HepG2 (cell line): Measurements from ENCODE around the gene RNU11. TPM values are rescaled to one million over a fixed set of nuclear protein-coding genes. Genes with fewer than 3 reads are reported as not detected.

Experiments
- ELF3 ChIP-seq: IDR thresholded peaks from 2 replicates; pipeline ENCODE4 v1.6.1; 2016; ENCODE audit warnings: missing genetic modification reagents, missing compliant biosample characterization
- MIER2 ChIP-seq: IDR thresholded peaks from 2 replicates; pipeline ENCODE4 v1.6.1; 2016; ENCODE audit warnings: missing biosample characterization, missing genetic modification reagents
- MTF1 ChIP-seq: sonication (generic); formaldehyde crosslinking; IDR thresholded peaks from 2 replicates; pipeline ENCODE4 v1.5.0; 2020; ENCODE audit warnings: missing genetic modification reagents
- MXD1 ChIP-seq: sonication (generic); formaldehyde crosslinking; IDR thresholded peaks from 2 replicates; pipeline ENCODE4 v1.4.0; 2020; ENCODE audit warnings: mild to moderate bottlenecking, missing genetic modification reagents
- PHF8 ChIP-seq: sonication (generic); formaldehyde crosslinking; IDR thresholded peaks from 2 replicates; pipeline ENCODE4 v1.5.0; 2020; ENCODE audit warnings: missing genetic modification reagents
- POLR2G ChIP-seq: fragments of 200-400 bp; formaldehyde crosslinking; IDR thresholded peaks from 2 replicates; pipeline ENCODE4 v1.6.1; 2018; ENCODE audit warnings: mild to moderate bottlenecking, low read depth, low read length, moderate library complexity
- RBM22 ChIP-seq: fragments of 200-400 bp; formaldehyde crosslinking; optimal IDR thresholded peaks from 2 replicates; pipeline ENCODE3; 2017; ENCODE audit warnings: mild to moderate bottlenecking, low read length, moderate library complexity
- REXO4 ChIP-seq: sonication (generic); formaldehyde crosslinking; IDR thresholded peaks from 2 replicates; pipeline ENCODE4 v1.8.0; 2022; ENCODE audit warnings: missing genetic modification reagents, mild to moderate bottlenecking, borderline replicate concordance
- SPEN ChIP-seq: sonication (generic); formaldehyde crosslinking; IDR thresholded peaks from 2 replicates; pipeline ENCODE4 v1.5.1; 2020; ENCODE audit warnings: low read depth, mild to moderate bottlenecking, missing genetic modification reagents
- SYNCRIP ChIP-seq: fragments of 200-400 bp; formaldehyde crosslinking; IDR thresholded peaks from 2 replicates; pipeline ENCODE4 v1.6.1; 2018; ENCODE audit warnings: mild to moderate bottlenecking, low read depth, low read length; ENCODE audit not compliant: insufficient read depth
- TAF1 ChIP-seq: sonication (generic); formaldehyde crosslinking; IDR thresholded peaks from 2 replicates; pipeline ENCODE4 v1.4.0; 2020; ENCODE audit warnings: missing genetic modification reagents
- TBX2 ChIP-seq: sonication (generic); formaldehyde crosslinking; IDR thresholded peaks from 2 replicates; pipeline ENCODE4 v1.5.0; 2020; ENCODE audit warnings: missing genetic modification reagents, mild to moderate bottlenecking, borderline replicate concordance
- THYN1 ChIP-seq: sonication (generic); formaldehyde crosslinking; IDR thresholded peaks from 2 replicates; pipeline ENCODE4 v1.8.1; 2023; ENCODE audit warnings: low read depth, mild to moderate bottlenecking, moderate library complexity, missing genetic modification reagents, borderline replicate concordance
- TOE1 ChIP-seq: sonication (generic); formaldehyde crosslinking; IDR thresholded peaks from 2 replicates; pipeline ENCODE4 v1.4.0; 2020; ENCODE audit warnings: mild to moderate bottlenecking, missing genetic modification reagents
- ZMYM2 ChIP-seq: sonication (generic); formaldehyde crosslinking; IDR thresholded peaks from 2 replicates; pipeline ENCODE4 v1.8.0; 2022; ENCODE audit warnings: mild to moderate bottlenecking, missing genetic modification reagents
- ZMYM4 ChIP-seq: sonication (generic); formaldehyde crosslinking; IDR thresholded peaks from 2 replicates; pipeline ENCODE4 v1.8.1; 2023; ENCODE audit warnings: mild to moderate bottlenecking, missing genetic modification reagents
- ZNF251 ChIP-seq: sonication (generic); formaldehyde crosslinking; IDR thresholded peaks from 2 replicates; pipeline ENCODE4 v1.9.0; 2021; ENCODE audit warnings: mild to moderate bottlenecking, missing genetic modification reagents
- ZNF383 ChIP-seq: sonication (generic); formaldehyde crosslinking; IDR thresholded peaks from 2 replicates; pipeline ENCODE4 v1.4.0; 2020; ENCODE audit warnings: missing genetic modification reagents, mild to moderate bottlenecking, borderline replicate concordance
- ZNF431 ChIP-seq: sonication (generic); formaldehyde crosslinking; IDR thresholded peaks from 2 replicates; pipeline ENCODE4 v1.9.0; 2022; ENCODE audit warnings: missing genetic modification reagents, low read depth, mild to moderate bottlenecking, borderline replicate concordance
- ZNF609 ChIP-seq: sonication (generic); formaldehyde crosslinking; IDR thresholded peaks from 2 replicates; pipeline ENCODE4 v1.4.0; 2020; ENCODE audit warnings: mild to moderate bottlenecking, missing genetic modification reagents, borderline replicate concordance
- ZSCAN31 ChIP-seq: sonication (generic); formaldehyde crosslinking; IDR thresholded peaks from 2 replicates; pipeline ENCODE4 v1.5.0; 2020; ENCODE audit warnings: low read depth, mild to moderate bottlenecking, missing genetic modification reagents
- ZXDC ChIP-seq: sonication (generic); formaldehyde crosslinking; IDR thresholded peaks from 2 replicates; pipeline ENCODE4 v1.5.0; 2020; ENCODE audit warnings: mild to moderate bottlenecking, missing genetic modification reagents
- polyA plus RNA-seq, 8 experiments: library from polyadenylated mRNA; depleted of rRNA in 3 of 8; stranded (reverse) in 7 of 8; unstranded in 1 of 8; fragments of >200 nt; fragmentation: Illumina TruSeq in 4 of 8; extraction: Trizol in 4 of 8; gene quantifications; 2 replicates each; pipeline versions ENCODE4 v1.2.1 to v1.2.3, GENCODE V29; 2011 to 2016; ENCODE audit warnings: low read depth in 4 of 8, missing spikeins in 1 of 8, mixed read lengths in 1 of 8; ENCODE audit not compliant: insufficient read depth in 1 of 8
- total RNA-seq, 5 experiments: library from RNA; depleted of rRNA; stranded (reverse); fragments of >200 nt; fragmentation: Illumina TruSeq; extraction: Trizol; gene quantifications; 2 replicates each; pipeline ENCODE4 v1.2.3, GENCODE V29; 2016; ENCODE audit warnings: low read depth in 1 of 5

Gene RNU11
- total and polyA plus RNA-seq, 2 of the 13 experiments (the other 11 are each of a cell fraction or from before 2014, with no cell fraction given), result not detected

GRCh38 chr1:28648474-28649198 lies at the start of gene RNU11 (continued):
- TF ChIP-seq ZNF609 (CRISPR knock-in tag), result peak; percentile 77; the same call in 1 of the 2 replicates
- no peak for TF ChIP-seq REXO4
- TF ChIP-seq ZNF251, result no peak
- peak; percentile 98; the same call in 1 of the 2 replicates for TF ChIP-seq TOE1 (CRISPR knock-in tag)
- TF ChIP-seq SPEN (CRISPR knock-in tag), result no peak; the same call in 1 of the 2 replicates
- peak; percentile 76 for TF ChIP-seq PHF8
- TF ChIP-seq ZNF431 (CRISPR knock-in tag), result peak; percentile 92; the same call in 1 of the 2 replicates
- peak; percentile 90 for TF ChIP-seq MTF1 (CRISPR knock-in tag)
- peak; percentile 99 for TF ChIP-seq RBM22
- peak; percentile 100 for TF ChIP-seq POLR2G
- TF ChIP-seq ZMYM2, result no peak
- peak; percentile 75 for TF ChIP-seq ZMYM4 (CRISPR knock-in tag)
- TF ChIP-seq MIER2 (CRISPR knock-in tag), result peak; percentile 88
- TF ChIP-seq TAF1 (CRISPR knock-in tag), result no peak; the same call in 1 of the 2 replicates
- TF ChIP-seq ZNF383 (CRISPR knock-in tag), result 0 out of 2 replicates have a peak, but pooled peaks have one; percentile 80
- peak; percentile 87 for TF ChIP-seq ZSCAN31 (CRISPR knock-in tag)
- no peak for TF ChIP-seq MXD1 (CRISPR knock-in tag)
- peak; percentile 87; the same call in 1 of the 2 replicates for TF ChIP-seq ZXDC (CRISPR knock-in tag)
- TF ChIP-seq TBX2 (CRISPR knock-in tag), result peak; percentile 80
- no peak for TF ChIP-seq SYNCRIP
- TF ChIP-seq THYN1 (CRISPR knock-in tag), result no peak
- TF ChIP-seq ELF3, result peak; percentile 79
